Skeletal muscle tissue (tissue), 4 donors: Measurements from ENCODE around the gene MYO9A. TPM values are rescaled to one million over a fixed set of nuclear protein-coding genes. Genes with fewer than 3 reads are reported as not detected.

ENCODE experiments used
- H3K27ac ChIP-seq: one replicate; pipeline ENCODE4 v1.7.0; 2013; ENCODE audit warnings: mild to moderate bottlenecking, low read depth, low read length, inconsistent platforms
- H3K27me3 ChIP-seq, 3 donors: one replicate each; pipeline ENCODE4 v1.7.0; 2013; ENCODE audit warnings: low read length in 3 of 3; ENCODE audit not compliant: control insufficient read depth in 3 of 3, insufficient read depth in 3 of 3
- H3K36me3 ChIP-seq, 3 donors: one replicate each; pipeline ENCODE4 v1.7.0; 2013; ENCODE audit warnings: low read length in 3 of 3; ENCODE audit not compliant: control insufficient read depth in 3 of 3, insufficient read depth in 3 of 3
- H3K4me1 ChIP-seq, 3 donors: one replicate each; pipeline ENCODE4 v1.7.0; 2013; ENCODE audit warnings: low read length in 3 of 3, mild to moderate bottlenecking in 3 of 3; ENCODE audit not compliant: control insufficient read depth in 3 of 3, insufficient read depth in 3 of 3
- H3K4me3 ChIP-seq, 3 donors: one replicate each; pipeline ENCODE4 v1.7.0; 2013; ENCODE audit warnings: low read length in 3 of 3
- H3K9ac ChIP-seq, 3 donors: one replicate each; pipeline ENCODE4 v1.7.0; 2013; ENCODE audit warnings: low read length in 3 of 3, mild to moderate bottlenecking in 3 of 3, moderate library complexity in 2 of 3, low read depth in 1 of 3
- H3K9me3 ChIP-seq, 3 donors: one replicate each; pipeline ENCODE4 v1.7.0; 2013; ENCODE audit warnings: low read length in 3 of 3; ENCODE audit not compliant: control insufficient read depth in 3 of 3
- total RNA-seq: library from RNA; depleted of rRNA; stranded (reverse); fragments of >200 nt; gene quantifications from one replicate; pipeline ENCODE4 v1.2.3, GENCODE V29; 2014
- donor health status: Osteomylitis.

The MYO9A gene
- total RNA-seq, 1 donor from 2014 or later: 88.2 TPM

GRCh38 chr15:71801935-71802655 is 315.9 kb downstream of the MYO9A start:
- Histone ChIP-seq H3K4me1 (peaks cover 0 to 3% (median 0%) of the 10 kb centered on the region in 3 donors), H3K27ac (no peak overlapping the region), H3K4me3 (no peak overlapping the region), H3K9me3 (no peaks in the 10 kb centered on the region), H3K27me3 (peaks cover 0 to 3% (median 0%) of the 10 kb centered on the region in 3 donors), H3K36me3 (no peaks in the 10 kb centered on the region), H3K9ac (no peak overlapping the region)

- Histone ChIP-seq H3K4me1 (peaks cover 0 to 3% (median 0%) of the 10 kb centered on the region in 3 donors), H3K4me3 (no peak overlapping the region), H3K36me3 (no peaks in the 10 kb centered on the region), H3K9me3 (no peaks in the 10 kb centered on the region), H3K27me3 (peaks cover 0 to 3% (median 0%) of the 10 kb centered on the region in 3 donors), H3K27ac (no peak overlapping the region), H3K9ac (no peak overlapping the region)
These were observed 316.9 kb downstream of the MYO9A start for GRCh38 chr15:71800835-71801745.

- no peak overlapping the region for H3K27ac ChIP-seq
- H3K4me1 ChIP-seq: peaks cover 0 to 3% (median 0%) of the 10 kb centered on the region in 3 donors
- no peaks in the 10 kb centered on the region for H3K36me3 ChIP-seq
- no peaks in the 10 kb centered on the region for H3K9me3 ChIP-seq
- H3K27me3 ChIP-seq: peaks cover 0 to 3% (median 0%) of the 10 kb centered on the region in 3 donors
- no peak overlapping the region for H3K9ac ChIP-seq
- H3K4me3 ChIP-seq: no peak overlapping the region
These were observed 317.8 kb downstream of the MYO9A start for GRCh38 chr15:71800190-71800589.

GRCh38 chr15:71798641-71799040 is 319.3 kb downstream of the MYO9A start:
- Histone ChIP-seq H3K27me3 (peaks cover 0 to 3% (median 0%) of the 10 kb centered on the region in 3 donors), H3K36me3 (no peaks in the 10 kb centered on the region)

GRCh38 chr15:71792521-71792920 is 325.4 kb downstream of the MYO9A start:
- H3K9ac ChIP-seq: no peak overlapping the region
- H3K36me3 ChIP-seq: no peaks in the 10 kb centered on the region

More at GRCh38 chr15:71798641-71799040, 319.3 kb downstream of the MYO9A start:
- Histone ChIP-seq H3K9ac (no peak overlapping the region), H3K4me3 (no peak overlapping the region), H3K27ac (no peak overlapping the region), H3K4me1 (no peaks in the 10 kb centered on the region), H3K9me3 (no peaks in the 10 kb centered on the region)

GRCh38 chr15:71791975-71792374 is 326.0 kb downstream of the MYO9A start:
- H3K27me3 ChIP-seq: no peaks in the 10 kb centered on the region
- no peaks in the 10 kb centered on the region for H3K4me1 ChIP-seq
- no peak overlapping the region for H3K9ac ChIP-seq
- no peaks in the 10 kb centered on the region for H3K9me3 ChIP-seq
- no peak overlapping the region for H3K4me3 ChIP-seq
- H3K36me3 ChIP-seq: no peaks in the 10 kb centered on the region
- H3K27ac ChIP-seq: no peak overlapping the region

More at GRCh38 chr15:71792521-71792920, 325.4 kb downstream of the MYO9A start:
- H3K9me3 ChIP-seq: no peaks in the 10 kb centered on the region
- H3K4me1 ChIP-seq: no peaks in the 10 kb centered on the region
- no peaks in the 10 kb centered on the region for H3K27me3 ChIP-seq
- H3K4me3 ChIP-seq: no peak overlapping the region
- H3K27ac ChIP-seq: no peak overlapping the region

GRCh38 chr15:71790081-71790480 is 327.9 kb downstream of the MYO9A start:
- no peak overlapping the region for H3K27ac ChIP-seq
- no peaks in the 10 kb centered on the region for H3K4me1 ChIP-seq
- no peaks in the 10 kb centered on the region for H3K36me3 ChIP-seq
- no peaks in the 10 kb centered on the region for H3K27me3 ChIP-seq
- H3K9ac ChIP-seq: no peak overlapping the region
- no peaks in the 10 kb centered on the region for H3K9me3 ChIP-seq
- H3K4me3 ChIP-seq: no peak overlapping the region

- no peaks in the 10 kb centered on the region for H3K27me3 ChIP-seq
- no peaks in the 10 kb centered on the region for H3K9me3 ChIP-seq
- no peak overlapping the region for H3K27ac ChIP-seq
- H3K9ac ChIP-seq: no peak overlapping the region
- no peaks in the 10 kb centered on the region for H3K36me3 ChIP-seq
- H3K4me1 ChIP-seq: no peaks in the 10 kb centered on the region
- no peak overlapping the region for H3K4me3 ChIP-seq
These were observed 328.3 kb downstream of the MYO9A start for GRCh38 chr15:71789616-71790015.

GRCh38 chr15:71788646-71789579 is 329.0 kb downstream of the MYO9A start:
- no peaks in the 10 kb centered on the region for H3K27me3 ChIP-seq
- no peak overlapping the region for H3K9ac ChIP-seq
- no peak overlapping the region for H3K4me3 ChIP-seq
- no peaks in the 10 kb centered on the region for H3K36me3 ChIP-seq
- H3K4me1 ChIP-seq: no peaks in the 10 kb centered on the region
- no peaks in the 10 kb centered on the region for H3K9me3 ChIP-seq
- no peak overlapping the region for H3K27ac ChIP-seq
